PC-9 (cell line): ENCODE measurements around the gene SKIDA1. TPM values are rescaled to one million over a fixed set of nuclear protein-coding genes. Genes with fewer than 3 reads are reported as not detected.

Source experiments
- BruUV-seq: library from RNA; stranded (reverse); fragments of 400-500 nt; replicated peaks from 2 replicates; lab custom pipeline; 2021; lab: Mats Ljungman, UMichigan
- CTCF ChIA-PET: fragments of 300-600 bp; sonication (Branson Sonifier 250); formaldehyde crosslinking; loops from one replicate; lab custom pipeline; 2022; ENCODE audit warnings: antibody characterized with exemption; lab: Charles Lee
- POLR2A ChIA-PET: fragments of 300-600 bp; sonication (Branson Sonifier 250); formaldehyde crosslinking; loops from one replicate; lab custom pipeline; 2022; ENCODE audit warnings: antibody characterized with exemption; ENCODE audit not compliant: unreplicated experiment; lab: Charles Lee
- DNase-seq, 2 experiments: peaks; one replicate each; pipeline versions ENCODE4 v3.0.0 to v3.0.0-alpha.2; 2015 to 2022; ENCODE audit warnings: mixed read lengths in 1 of 2
- H2AFZ ChIP-seq: fragments of 200-600 bp; sonication (generic); 2 replicates; pipeline ENCODE4 v1.8.1; 2017; ENCODE audit warnings: antibody characterized with exemption
- H3F3A ChIP-seq: fragments of 200-600 bp; sonication (generic); 2 replicates; pipeline ENCODE4 v1.8.1; 2017; ENCODE audit warnings: antibody characterized with exemption, mild to moderate bottlenecking, low read depth; ENCODE audit not compliant: insufficient read depth
- H3K27ac ChIP-seq: fragments of 200-600 bp; sonication (generic); 2 replicates; pipeline ENCODE4 v1.6.1; 2016; ENCODE audit warnings: mixed run types
- H3K27me3 ChIP-seq: fragments of 200-600 bp; sonication (generic); 2 replicates; pipeline ENCODE4 v1.6.1; 2016; ENCODE audit warnings: low read depth, mixed run types; ENCODE audit not compliant: insufficient read depth
- H3K36me3 ChIP-seq: fragments of 200-600 bp; sonication (generic); 2 replicates; pipeline ENCODE4 v1.6.1; 2016; ENCODE audit warnings: low read depth, mixed run types
- H3K4me1 ChIP-seq: fragments of 200-600 bp; sonication (generic); replicated peaks from 2 replicates; pipeline ENCODE4 v1.6.1; 2016; ENCODE audit warnings: mixed run types; ENCODE audit not compliant: insufficient read depth
- H3K4me2 ChIP-seq: fragments of 200-600 bp; sonication (generic); 2 replicates; pipeline ENCODE4 v1.6.1; 2017; ENCODE audit warnings: mixed run types
- H3K4me3 ChIP-seq: fragments of 200-600 bp; sonication (generic); 2 replicates; pipeline ENCODE4 v1.6.1; 2016; ENCODE audit warnings: mixed run types
- H3K79me2 ChIP-seq: fragments of 200-600 bp; sonication (generic); 2 replicates; pipeline ENCODE4 v1.6.1; 2017; ENCODE audit warnings: low read depth, mixed run types
- H3K9me2 ChIP-seq: fragments of 200-600 bp; sonication (generic); 2 replicates; pipeline ENCODE4 v1.8.1; 2017; ENCODE audit warnings: mild to moderate bottlenecking; ENCODE audit not compliant: insufficient read depth
- H3K9me3 ChIP-seq: fragments of 200-600 bp; sonication (generic); 2 replicates; pipeline ENCODE4 v1.8.1; 2016; ENCODE audit warnings: low read depth; ENCODE audit not compliant: insufficient read depth
- H4K20me1 ChIP-seq: fragments of 200-600 bp; sonication (generic); 2 replicates; pipeline ENCODE4 v1.8.1; 2017; ENCODE audit not compliant: insufficient read depth
- CTCF ChIP-seq: fragments of 200-600 bp; sonication (generic); conservative IDR thresholded peaks from 2 replicates; pipeline ENCODE4 v1.6.1; 2017; ENCODE audit warnings: mixed run types, antibody characterized with exemption, mild to moderate bottlenecking, moderate library complexity
- EZH2 ChIP-seq: fragments of 200-600 bp; sonication (generic); IDR thresholded peaks from 2 replicates; pipeline ENCODE4 v1.8.0; 2017; ENCODE audit warnings: antibody characterized with exemption, low read depth
- intact Hi-C: fragments of 100-400 bp; cut with micrococcal nuclease; formaldehyde crosslinking; loops from one replicate; pipeline ENCODE4 v1.10.0; 2022; ENCODE audit not compliant: unreplicated experiment
- total RNA-seq: library from RNA; stranded (reverse); gene quantifications from 2 replicates; pipeline ENCODE4 v1.2.3, GENCODE V29; 2021

Gene SKIDA1
- total RNA-seq, 1 experiment from 2014 or later: 1.1 TPM

- ChIA-PET POLR2A (no interaction called here), CTCF (no interaction called here)
- peaks cover 12% of the 10 kb centered on the region for H3K4me1 ChIP-seq
- no peaks in the 10 kb centered on the region for H3K9me2 ChIP-seq
- H3F3A ChIP-seq: peaks cover 10% of the 10 kb centered on the region; the same call in 1 of the 2 replicates
- no peaks in the 10 kb centered on the region for H3K27me3 ChIP-seq
- DNase-seq: no peak
- H3K4me2 ChIP-seq: no peak overlapping the region
- intact Hi-C loops: loop anchor here (10.0 kb wide), 1 partner anchor 1921 kb away; the partner anchor contains the start of gene OTUD1
- H2AFZ ChIP-seq: no peak overlapping the region
- no TSS peak for BruUV-seq
- H3K36me3 ChIP-seq: no peaks in the 10 kb centered on the region
- no peaks in the 10 kb centered on the region for H3K9me3 ChIP-seq
- TF ChIP-seq CTCF (no peak), EZH2 (no peak)
- H3K79me2 ChIP-seq: no peaks in the 10 kb centered on the region
- no peak overlapping the region for H3K27ac ChIP-seq
- no peaks in the 10 kb centered on the region for H4K20me1 ChIP-seq
- H3K4me3 ChIP-seq: no peak overlapping the region
These were observed 12.1 kb downstream of the SKIDA1 start for GRCh38 chr10:21513405-21513788.

- Histone ChIP-seq H3K27ac (no peak overlapping the region), H3K9me2 (no peaks in the 10 kb centered on the region), H4K20me1 (no peaks in the 10 kb centered on the region), H3K79me2 (no peaks in the 10 kb centered on the region), H2AFZ (no peak overlapping the region), H3K4me1 (peaks cover 9% of the 10 kb centered on the region), H3K9me3 (no peaks in the 10 kb centered on the region), H3K36me3 (no peaks in the 10 kb centered on the region), H3K4me2 (no peak overlapping the region), H3K27me3 (no peaks in the 10 kb centered on the region), H3F3A (peaks cover 5% of the 10 kb centered on the region; the same call in 1 of the 2 replicates), H3K4me3 (no peak overlapping the region)
- intact Hi-C loops: loop anchor here (10.0 kb wide), 1 partner anchor 1922 kb away; the partner anchor contains the start of gene OTUD1
- POLR2A ChIA-PET: no interaction called here
- CTCF ChIA-PET: interaction anchor here (0.6 kb wide), 1 partner anchor 441 kb away, joined by 4 read pairs; no protein-coding TSS in a partner anchor
- BruUV-seq: no TSS peak
- TF ChIP-seq CTCF (no peak), EZH2 (no peak)
- DNase-seq: no peak
These were observed 12.7 kb downstream of the SKIDA1 start for GRCh38 chr10:21512573-21513404.

GRCh38 chr10:21511946-21512572 lies 13.4 kb downstream of the SKIDA1 start:
- H2AFZ ChIP-seq: no peak overlapping the region
- ChIA-PET POLR2A (no interaction called here), CTCF (no interaction called here)
- no peak overlapping the region for H3K4me2 ChIP-seq
- TF ChIP-seq EZH2 (no peak), CTCF (no peak)
- H3K36me3 ChIP-seq: no peaks in the 10 kb centered on the region
- H3K9me3 ChIP-seq: no peaks in the 10 kb centered on the region
- H3K4me3 ChIP-seq: no peak overlapping the region
- no TSS peak for BruUV-seq
- no peaks in the 10 kb centered on the region for H3K79me2 ChIP-seq
- H4K20me1 ChIP-seq: no peaks in the 10 kb centered on the region
- H3F3A ChIP-seq: no peaks in the 10 kb centered on the region
- intact Hi-C loops: loop anchor here (10.0 kb wide), 1 partner anchor 1923 kb away; the partner anchor contains the start of gene OTUD1
- no peak for DNase-seq
- no peaks in the 10 kb centered on the region for H3K9me2 ChIP-seq
- no peaks in the 10 kb centered on the region for H3K27me3 ChIP-seq
- no peak overlapping the region for H3K27ac ChIP-seq
- peaks cover 8% of the 10 kb centered on the region for H3K4me1 ChIP-seq
